ENCODE measurements around the gene OR10D3.
"Not testable (repeated sequence)": the region's sequence is repeated elsewhere in the genome, so short reads cannot be mapped to it uniquely, and the experiment has no call there.

Gene OR10D3

DNA sequence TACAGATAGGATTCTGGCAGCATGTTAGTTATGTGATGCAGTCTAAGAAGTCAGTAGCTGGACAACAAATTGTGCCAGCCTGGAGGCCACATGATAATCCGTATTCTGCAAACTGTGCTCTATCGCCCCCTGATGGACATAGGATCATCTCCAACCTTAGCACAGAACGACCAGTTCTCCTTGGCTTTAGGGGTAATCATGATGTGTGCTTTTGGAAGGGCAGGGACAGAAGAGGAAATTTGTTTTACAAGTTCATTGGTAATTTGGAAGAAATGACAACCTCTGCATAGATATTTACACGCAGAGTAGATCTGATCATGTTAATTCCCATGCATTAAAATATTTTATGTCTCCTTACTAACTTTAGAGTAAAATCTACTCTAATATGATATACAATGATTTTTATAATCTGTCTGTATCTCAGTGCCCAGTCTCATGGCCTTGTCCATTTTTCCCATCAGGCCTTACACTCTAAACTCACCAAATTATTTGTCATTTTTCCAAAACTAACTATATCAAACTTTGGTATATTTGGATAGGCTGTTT is 12.1 kb downstream of the OR10D3 start:
- peak; percentile 32 for DNase-seq

DNA sequence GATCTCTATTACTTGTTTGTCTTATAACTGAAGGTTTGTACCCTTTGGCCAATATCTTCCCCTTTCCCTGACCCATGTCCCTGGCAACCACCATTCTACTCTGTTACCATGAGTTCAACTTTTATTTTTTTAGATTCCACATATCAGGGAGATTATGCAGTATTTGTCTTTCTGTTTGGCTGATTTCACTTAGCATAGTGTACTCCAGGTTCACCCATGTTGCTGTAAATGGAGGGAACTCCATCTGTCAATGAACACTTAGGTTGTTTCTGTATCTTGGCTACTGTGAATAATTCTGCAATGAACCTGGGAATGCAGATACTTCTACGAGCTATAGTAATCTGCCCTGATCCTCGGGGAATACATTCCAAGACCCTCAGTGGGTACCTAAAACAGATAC is 14.9 kb downstream of the OR10D3 start:
- DNase-seq: no peak

DNA sequence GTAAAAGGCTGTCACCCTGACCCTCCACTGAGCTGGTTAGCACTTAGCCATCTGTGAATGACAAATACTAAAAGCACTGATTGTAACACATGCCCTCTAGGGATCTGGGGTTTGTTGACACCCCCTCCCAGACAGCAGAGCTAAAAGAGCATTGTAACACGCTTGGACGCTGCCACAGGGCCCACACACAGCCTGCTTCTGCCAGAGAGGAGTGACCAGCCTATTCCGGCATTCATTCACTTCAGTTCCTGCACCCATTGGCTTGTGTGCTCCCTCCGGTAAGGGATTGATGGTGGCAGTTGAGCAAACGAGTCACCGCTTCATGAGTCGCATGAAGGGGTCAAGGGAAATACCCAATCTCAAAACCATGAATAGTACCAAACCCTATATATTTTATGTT is 15.8 kb downstream of the OR10D3 start:
- no peak for DNase-seq

DNA sequence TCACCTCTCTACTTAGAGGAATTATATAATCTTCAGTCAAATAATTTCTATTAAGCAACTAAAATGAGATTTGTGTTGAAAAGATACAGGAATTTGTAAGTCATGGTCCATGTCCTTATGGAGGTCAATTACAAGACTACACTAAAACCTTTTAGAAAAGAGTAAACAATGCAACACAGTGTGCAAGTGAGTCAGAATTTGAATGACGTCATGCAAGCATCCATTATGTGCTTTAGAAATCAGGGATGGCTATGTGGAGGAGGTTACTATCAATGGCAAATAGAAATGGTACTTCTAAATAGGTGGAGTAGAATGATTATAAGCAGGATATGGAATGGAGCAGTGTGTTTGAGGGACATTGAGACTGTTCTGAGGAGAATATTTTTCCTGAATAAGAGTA is 16.6 kb downstream of the OR10D3 start:
- DNase-seq: no peak

DNA sequence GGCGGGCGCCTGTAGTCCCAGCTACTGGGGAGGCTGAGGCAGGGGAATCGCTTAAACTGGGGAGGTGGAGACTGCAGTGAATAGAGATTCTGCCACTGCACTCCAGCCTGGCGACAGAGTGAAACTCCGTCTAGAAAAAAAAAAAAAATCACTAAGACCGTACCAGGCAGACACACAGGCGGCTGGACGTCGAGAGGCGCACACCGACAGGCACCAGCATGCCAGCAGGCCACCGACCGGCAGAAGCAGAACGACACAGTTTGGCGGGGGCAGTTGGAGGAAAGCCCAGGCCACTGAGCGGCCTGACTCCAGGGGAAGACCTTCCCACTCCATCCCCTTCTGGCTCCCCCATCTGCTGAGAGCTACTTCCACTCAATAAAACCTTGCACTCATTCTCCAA is 17.5 kb downstream of the OR10D3 start:
- DNase-seq: no peak

DNA sequence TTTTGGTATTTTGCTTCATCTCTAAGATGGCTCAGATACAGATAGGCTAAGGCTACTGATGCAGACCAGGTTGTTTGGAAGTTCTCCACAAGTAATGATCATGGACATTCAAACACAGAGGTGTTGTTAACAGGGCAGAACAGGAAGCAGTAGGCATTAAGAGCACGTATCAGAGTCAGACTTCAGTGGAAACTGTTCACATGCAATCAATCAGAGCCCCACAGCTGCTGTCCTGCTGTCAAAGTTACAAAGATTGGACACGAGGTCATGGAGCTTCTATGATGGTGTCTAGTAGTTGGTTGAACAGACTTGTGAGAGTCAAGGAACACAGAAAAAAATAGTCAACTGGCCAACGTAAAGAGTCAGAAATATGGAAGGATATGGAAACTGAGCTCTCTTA is 19.8 kb downstream of the OR10D3 start:
- DNase-seq: no peak

DNA sequence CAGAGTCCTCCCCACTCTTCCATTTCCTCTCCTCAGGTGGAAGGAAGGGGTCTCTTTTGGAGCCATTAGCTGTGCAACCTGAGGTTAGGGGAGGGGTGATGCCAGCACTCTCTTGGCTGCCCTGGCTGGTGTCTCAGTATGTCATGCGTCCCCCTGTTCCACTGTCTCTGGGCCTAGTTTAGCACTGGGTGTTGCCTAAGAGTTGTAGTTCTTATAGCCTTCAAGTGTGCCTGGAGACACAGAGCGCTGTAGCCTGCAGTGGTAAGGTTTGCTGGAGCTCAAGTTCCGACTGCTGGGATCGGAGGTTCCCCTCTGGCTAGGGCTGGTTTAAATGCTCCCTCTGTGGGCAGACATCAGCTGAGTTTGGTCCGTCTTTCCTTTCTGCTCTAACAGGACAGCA is 20.9 kb downstream of the OR10D3 start:
- no peak for DNase-seq

DNA sequence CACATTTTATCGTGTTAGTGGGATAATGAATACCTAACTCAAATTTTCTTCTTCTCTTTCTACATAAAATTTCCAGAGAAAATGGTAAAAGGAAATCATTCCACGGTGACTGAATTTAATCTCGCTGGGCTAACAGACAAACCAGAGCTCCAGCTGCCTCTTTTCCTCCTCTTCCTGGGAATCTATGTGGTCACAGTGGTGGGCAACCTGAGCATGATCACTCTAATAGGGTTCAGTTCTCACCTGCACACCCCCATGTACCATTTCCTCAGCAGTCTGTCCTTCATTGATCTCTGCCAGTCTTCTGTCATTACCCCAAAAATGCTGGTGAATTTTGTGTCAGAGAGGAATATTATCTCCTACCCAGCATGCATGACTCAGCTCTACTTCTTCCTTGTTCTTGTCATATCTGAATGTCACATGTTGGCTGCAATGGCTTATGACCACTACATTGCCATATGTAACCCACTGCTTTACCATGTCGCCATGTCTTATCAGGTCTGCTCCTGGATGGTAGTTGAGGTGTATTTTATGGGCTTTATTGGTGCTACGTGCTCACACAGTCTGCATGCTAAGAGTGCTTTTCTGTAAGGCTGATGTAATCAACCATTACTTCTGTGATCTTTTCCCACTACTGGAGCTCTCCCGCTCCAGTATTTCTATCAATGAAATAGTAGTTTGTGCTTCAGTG is 24.1 kb downstream of the OR10D3 start:
- no peak for DNase-seq

DNA sequence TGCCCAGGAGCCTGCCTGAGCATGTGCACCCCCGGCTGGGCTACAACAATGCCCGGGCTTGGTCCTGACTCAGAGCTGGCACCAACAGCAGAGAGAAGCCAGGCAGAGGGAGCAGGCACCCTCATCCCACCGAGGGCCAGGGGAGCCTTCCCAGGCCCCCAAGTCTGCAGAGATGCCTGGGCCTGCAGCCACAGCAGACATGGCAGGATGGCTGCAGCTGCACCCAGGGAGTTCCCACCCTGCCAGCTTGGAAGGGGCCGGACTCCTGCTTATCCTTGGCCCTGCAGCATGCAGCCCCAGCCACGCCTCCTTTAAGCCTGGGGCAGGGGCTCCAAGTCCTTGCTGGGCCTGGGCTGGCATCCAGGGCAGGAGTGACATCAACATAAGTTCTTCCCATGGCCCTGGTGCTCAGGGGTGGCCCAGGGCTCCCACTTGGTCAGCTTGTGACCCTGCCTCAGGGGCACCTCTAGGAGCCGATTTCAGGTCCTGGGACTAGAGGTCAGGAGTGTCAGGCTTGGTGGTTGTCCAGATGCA is 26.7 kb downstream of the OR10D3 start:
- no peak for DNase-seq

DNA sequence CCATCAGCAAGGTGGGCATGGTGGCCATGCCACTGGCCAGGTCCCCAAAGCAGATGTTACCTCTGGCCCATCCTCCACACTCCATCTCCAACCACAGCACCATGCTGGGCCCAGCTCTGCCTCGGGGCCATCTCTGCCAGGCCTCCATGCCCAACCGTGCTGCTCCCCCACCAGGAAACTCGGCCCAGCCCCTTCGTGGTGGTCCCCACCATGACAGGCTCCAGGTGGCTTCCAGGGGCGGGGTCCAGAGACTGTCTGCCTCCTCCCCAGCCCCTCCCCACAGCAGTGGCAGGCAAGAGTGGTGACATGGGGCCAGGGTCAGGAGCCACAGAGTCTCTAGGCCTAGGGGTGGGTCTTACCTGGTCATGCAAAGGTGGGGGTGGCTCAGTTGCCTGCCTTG is 27.3 kb downstream of the OR10D3 start:
- no peak for DNase-seq

DNA sequence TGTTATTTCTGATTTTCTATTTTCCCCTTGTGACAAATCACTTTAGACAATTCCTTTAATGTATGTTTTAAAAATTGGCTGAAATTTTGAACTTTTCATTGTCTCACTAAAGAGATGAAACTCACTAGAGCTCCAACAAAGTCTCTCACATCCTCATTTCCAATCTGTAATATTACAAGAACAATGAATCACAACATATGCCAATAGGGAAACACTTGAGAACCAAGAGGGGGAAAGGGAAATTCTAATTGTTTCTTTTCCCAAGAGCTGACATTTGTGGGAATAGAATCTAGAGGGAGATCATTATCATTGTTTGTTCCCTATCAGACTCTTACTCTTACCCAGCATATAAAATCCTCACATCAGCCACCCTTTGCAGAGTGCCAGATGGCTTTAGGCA is 28.2 kb downstream of the OR10D3 start:
- no peak for DNase-seq

DNA sequence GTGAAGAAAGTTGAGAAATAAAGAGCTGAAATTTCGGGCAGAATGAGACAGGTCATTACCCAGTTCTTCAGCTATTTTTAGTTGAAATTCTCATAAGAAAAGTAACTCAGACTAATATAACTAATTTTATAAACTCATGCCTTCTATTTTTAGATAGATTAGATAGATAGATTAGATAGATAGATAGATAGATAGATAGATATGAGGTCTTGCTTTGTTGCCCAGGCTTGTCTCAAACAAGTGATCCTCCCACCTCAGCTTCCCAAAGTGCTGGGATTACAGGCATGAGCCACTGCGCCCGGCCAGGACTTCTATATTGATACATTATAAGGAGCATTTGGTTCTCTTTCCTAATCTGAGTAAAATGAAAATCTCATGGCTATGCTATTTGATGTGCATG is 30.9 kb downstream of the OR10D3 start:
- DNase-seq: no peak

DNA sequence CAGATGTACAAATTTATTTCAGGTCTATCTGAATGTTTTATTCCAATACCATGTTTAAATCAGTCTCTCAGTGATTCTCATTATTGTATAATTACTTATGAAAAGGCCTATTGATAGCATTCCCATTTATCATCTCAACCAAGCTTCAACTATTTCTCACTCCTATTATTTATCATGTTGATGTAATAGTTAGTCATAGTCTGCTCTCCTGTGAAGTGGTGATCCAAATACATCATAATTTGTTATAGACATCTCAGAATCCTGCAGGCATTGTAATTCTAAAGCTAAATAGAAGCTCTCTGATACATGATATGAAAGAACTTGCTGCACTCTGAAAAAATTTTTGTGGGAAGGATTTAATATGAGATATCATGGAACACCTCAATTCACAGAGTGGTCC is 36.0 kb downstream of the OR10D3 start:
- DNase-seq: no peak

DNA sequence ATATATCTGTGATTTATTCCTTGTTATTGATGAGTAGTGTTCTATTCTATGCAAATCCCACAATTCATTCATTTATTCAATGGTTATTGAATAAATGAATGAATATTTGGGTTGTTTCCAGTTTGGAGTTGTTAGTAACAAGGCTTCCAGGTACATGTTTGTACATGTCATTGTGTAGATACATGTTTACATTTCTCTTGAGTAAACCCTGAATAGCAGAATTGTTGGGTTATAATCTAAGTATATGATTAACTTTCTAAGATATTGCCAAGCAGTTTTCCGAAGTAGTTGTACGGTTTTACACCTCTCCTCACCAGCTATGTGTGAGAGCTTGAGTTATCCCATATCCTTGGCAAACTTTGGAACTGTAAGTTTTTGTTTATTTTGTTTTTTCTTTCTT is 39.3 kb downstream of the OR10D3 start:
- DNase-seq: no peak

DNA sequence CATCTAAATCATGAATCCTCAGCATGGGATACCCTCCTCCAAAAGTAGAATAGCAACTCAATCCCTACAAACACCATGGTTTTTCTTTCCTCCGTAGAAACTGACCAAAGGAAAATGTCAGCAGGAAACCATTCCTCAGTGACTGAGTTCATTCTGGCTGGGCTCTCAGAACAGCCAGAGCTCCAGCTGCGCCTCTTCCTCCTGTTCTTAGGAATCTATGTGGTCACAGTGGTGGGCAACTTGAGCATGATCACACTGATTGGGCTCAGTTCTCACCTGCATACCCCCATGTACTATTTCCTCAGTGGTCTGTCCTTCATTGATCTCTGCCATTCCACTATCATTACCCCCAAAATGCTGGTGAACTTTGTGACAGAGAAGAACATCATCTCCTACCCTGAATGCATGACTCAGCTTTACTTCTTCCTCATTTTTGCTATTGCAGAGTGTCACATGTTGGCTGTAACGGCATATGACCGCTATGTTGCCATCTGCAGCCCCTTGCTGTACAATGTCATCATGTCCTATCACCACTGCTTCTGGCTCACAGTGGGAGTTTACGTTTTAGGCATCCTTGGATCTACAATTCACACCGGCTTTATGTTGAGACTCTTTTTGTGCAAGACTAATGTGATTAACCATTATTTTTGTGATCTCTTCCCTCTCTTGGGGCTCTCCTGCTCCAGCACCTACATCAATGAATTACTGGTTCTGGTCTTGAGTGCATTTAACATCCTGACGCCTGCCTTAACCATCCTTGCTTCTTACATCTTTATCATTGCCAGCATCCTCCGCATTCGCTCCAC is 41.7 kb downstream of the OR10D3 start:
- not testable (repeated sequence) for DNase-seq

DNA sequence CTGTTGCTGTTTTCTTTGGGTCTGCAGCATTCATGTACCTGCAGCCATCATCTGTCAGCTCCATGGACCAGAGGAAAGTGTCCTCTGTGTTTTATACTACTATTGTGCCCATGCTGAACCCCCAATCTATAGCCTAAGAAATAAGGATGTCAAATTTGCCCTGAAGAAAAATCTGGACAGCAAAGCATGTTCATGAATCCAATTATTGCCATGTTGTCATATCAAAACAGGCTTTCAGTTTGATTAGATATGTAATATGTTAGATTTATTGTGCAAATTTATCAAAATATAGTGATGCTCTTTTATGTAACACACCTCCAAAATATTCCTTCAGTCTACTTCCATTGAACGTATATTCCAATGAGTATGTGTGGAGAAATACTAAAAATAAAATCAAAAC is 42.3 kb downstream of the OR10D3 start:
- no peak for DNase-seq

DNA sequence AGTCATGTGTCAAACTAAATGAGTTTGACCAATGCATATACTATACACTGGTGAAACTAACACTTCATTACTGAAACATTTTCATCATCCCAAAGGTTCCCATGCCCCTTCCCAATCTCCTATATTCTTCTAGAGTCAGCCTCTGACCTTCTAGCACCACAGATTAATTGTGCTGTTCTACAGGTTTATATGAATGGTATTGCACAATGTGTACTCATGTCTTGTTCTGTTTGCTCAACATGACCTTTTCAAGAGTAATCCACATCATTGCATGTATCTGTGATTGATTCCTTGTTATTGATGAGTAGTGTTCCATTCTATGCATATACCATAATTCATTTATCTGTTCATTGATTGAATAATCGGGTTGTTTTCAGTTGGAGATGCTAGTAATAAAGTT is 50.2 kb downstream of the OR10D3 start:
- no peak for DNase-seq

Data from CD4-positive, alpha-beta T cell treated with Interleukin-12 subunit alpha and Interleukin-12 subunit beta, for 1 hour (primary cell).